CD4-positive, alpha-beta T cell (primary cell): Measurements from ENCODE around the gene PCNX3. TPM values are rescaled to one million over a fixed set of nuclear protein-coding genes. Genes with fewer than 3 reads are reported as not detected.

Experiments
- ATAC-seq: fragments of 200-7000 bp; cut with Tn5 transposase; one replicate; pipeline ENCODE4 v1.10.0; 2022; ENCODE audit warnings: mild to moderate bottlenecking; ENCODE audit not compliant: poor library complexity
- CTCF ChIA-PET: fragments of 350-600 bp; sonication (Branson Sonifier 250); formaldehyde crosslinking; loops from one replicate; lab custom pipeline; 2021; ENCODE audit warnings: antibody characterized with exemption, inconsistent platforms; lab: Charles Lee
- POLR2A ChIA-PET: fragments of 350-600 bp; sonication (Branson Sonifier 250); formaldehyde crosslinking; loops from one replicate; lab custom pipeline; 2021; ENCODE audit warnings: antibody characterized with exemption, inconsistent platforms; lab: Charles Lee
- DNase-seq, 14 experiments: peaks; one replicate each; pipeline ENCODE4 v3.0.0-alpha.2; 2013 to 2020; ENCODE audit warnings: mixed read lengths in 2 of 14
- H3K27ac ChIP-seq, 2 donors: one replicate each; pipeline versions ENCODE4 v1.5.1 to v1.7.0; 2013; ENCODE audit warnings: low read length in 2 of 2, low read depth in 1 of 2, mild to moderate bottlenecking in 1 of 2
- H3K27me3 ChIP-seq, 2 experiments: 1 replicate in 1 of 2; 2 replicates in 1 of 2; pipeline versions ENCODE4 v1.6.1 to v1.7.0; 2013; ENCODE audit warnings: low read length in 2 of 2, control low read depth in 1 of 2, mild to moderate bottlenecking in 1 of 2, moderate library complexity in 1 of 2; ENCODE audit not compliant: insufficient read depth in 2 of 2, control insufficient read depth in 1 of 2
- H3K36me3 ChIP-seq: one replicate; pipeline ENCODE4 v1.6.1; 2013; ENCODE audit warnings: low read length, control low read depth; ENCODE audit not compliant: insufficient read depth
- H3K4me1 ChIP-seq: one replicate; pipeline ENCODE4 v1.6.1; 2013; ENCODE audit warnings: low read length, control low read depth; ENCODE audit not compliant: insufficient read depth
- H3K4me3 ChIP-seq: one replicate; pipeline ENCODE4 v1.5.1; 2013; ENCODE audit warnings: mild to moderate bottlenecking, low read length, moderate library complexity
- H3K9me3 ChIP-seq, 2 experiments: 1 replicate in 1 of 2; 2 replicates in 1 of 2; pipeline versions ENCODE4 v1.6.1 to v1.7.0; 2013; ENCODE audit warnings: low read length in 2 of 2, mild to moderate bottlenecking in 2 of 2, control low read depth in 1 of 2, moderate library complexity in 1 of 2; ENCODE audit not compliant: control insufficient read depth in 1 of 2, insufficient read depth in 1 of 2
- H3K27ac Mint-ChIP-seq: one replicate; pipeline ENCODE4 v1.8.0; 2020; ENCODE audit warnings: mixed read lengths
- H3K27me3 Mint-ChIP-seq: one replicate; pipeline ENCODE4 v1.8.0; 2021; ENCODE audit warnings: mixed read lengths
- H3K36me3 Mint-ChIP-seq: one replicate; pipeline ENCODE4 v1.8.0; 2021; ENCODE audit warnings: low read depth, mixed read lengths
- H3K4me1 Mint-ChIP-seq: one replicate; pipeline ENCODE4 v1.8.0; 2021; ENCODE audit warnings: low read depth, mixed read lengths
- H3K4me3 Mint-ChIP-seq: one replicate; pipeline ENCODE4 v1.8.0; 2020; ENCODE audit warnings: mild to moderate bottlenecking, mixed read lengths
- H3K9me3 Mint-ChIP-seq: one replicate; pipeline ENCODE4 v1.8.0; 2020; ENCODE audit warnings: mixed read lengths
- intact Hi-C, 2 experiments: fragments of 100-400 bp; cut with DNase I in 1 of 2; cut with micrococcal nuclease in 1 of 2; formaldehyde crosslinking; loops; one replicate each; pipeline versions ENCODE4 v1.15.1 to v1.9.0; 2023 to 2025; cut with DNase I, micrococcal nuclease
- total RNA-seq, 174 experiments: library from RNA in 2 of 174; stranded (reverse) in 2 of 174; gene quantifications; one replicate each; pipeline ENCODE4 v1.2.3 and lab custom pipeline; 2021 to 2026
- TF ChIP-seq, protein P1 (sequence below): fragments of 200-600 bp; IDR thresholded peaks from one replicate; pipeline ENCODE4 v1.8.0; 2022; ENCODE audit warnings: antibody characterized with exemption, mild to moderate bottlenecking

The PCNX3 gene
- total RNA-seq, 2 experiments from 2014 or later, result 37.3 to 40.5 TPM

- TF ChIP-seq, protein P1, sequence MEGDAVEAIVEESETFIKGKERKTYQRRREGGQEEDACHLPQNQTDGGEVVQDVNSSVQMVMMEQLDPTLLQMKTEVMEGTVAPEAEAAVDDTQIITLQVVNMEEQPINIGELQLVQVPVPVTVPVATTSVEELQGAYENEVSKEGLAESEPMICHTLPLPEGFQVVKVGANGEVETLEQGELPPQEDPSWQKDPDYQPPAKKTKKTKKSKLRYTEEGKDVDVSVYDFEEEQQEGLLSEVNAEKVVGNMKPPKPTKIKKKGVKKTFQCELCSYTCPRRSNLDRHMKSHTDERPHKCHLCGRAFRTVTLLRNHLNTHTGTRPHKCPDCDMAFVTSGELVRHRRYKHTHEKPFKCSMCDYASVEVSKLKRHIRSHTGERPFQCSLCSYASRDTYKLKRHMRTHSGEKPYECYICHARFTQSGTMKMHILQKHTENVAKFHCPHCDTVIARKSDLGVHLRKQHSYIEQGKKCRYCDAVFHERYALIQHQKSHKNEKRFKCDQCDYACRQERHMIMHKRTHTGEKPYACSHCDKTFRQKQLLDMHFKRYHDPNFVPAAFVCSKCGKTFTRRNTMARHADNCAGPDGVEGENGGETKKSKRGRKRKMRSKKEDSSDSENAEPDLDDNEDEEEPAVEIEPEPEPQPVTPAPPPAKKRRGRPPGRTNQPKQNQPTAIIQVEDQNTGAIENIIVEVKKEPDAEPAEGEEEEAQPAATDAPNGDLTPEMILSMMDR, result no peak
- Mint-ChIP-seq H3K36me3 (peaks cover 48% of the 10 kb centered on the region), H3K4me1 (peaks cover 10% of the 10 kb centered on the region), H3K9me3 (no peaks in the 10 kb centered on the region), H3K27ac (no peak overlapping the region), H3K27me3 (no peaks in the 10 kb centered on the region), H3K4me3 (no peak overlapping the region)
- Histone ChIP-seq H3K36me3 (peaks cover 43% of the 10 kb centered on the region), H3K4me1 (peaks cover 16% of the 10 kb centered on the region), H3K27ac (no peak overlapping the region), H3K9me3 (no peaks in the 10 kb centered on the region), H3K27me3 (no peaks in the 10 kb centered on the region), H3K4me3 (no peak overlapping the region)
- DNase-seq (no peak), ATAC-seq (no peak)
- intact Hi-C loops, result no loop called here
- POLR2A ChIA-PET, result no interaction called here
- CTCF ChIA-PET, result no interaction called here
Observed at GRCh38 chr11:65599216-65599954, 16.2 kb upstream of the PCNX3 start.

DNA sequence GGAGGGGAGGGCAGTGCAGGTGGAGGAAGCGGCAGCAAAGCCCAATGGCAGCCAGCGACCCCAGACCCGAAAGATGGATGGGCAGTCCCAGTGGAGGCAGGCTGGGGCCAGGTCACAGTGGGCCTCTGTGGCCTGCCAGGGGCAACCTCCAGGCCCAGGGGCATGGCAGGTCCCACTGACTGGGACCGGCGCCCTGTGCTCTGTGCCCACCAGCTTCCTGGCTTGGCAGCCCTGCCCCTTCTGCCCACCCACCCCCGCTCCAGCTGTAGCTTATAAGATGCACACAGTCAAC lies 15.7 kb upstream of the PCNX3 start:
- Mint-ChIP-seq H3K4me3 (no peak overlapping the region), H3K36me3 (peaks cover 51% of the 10 kb centered on the region), H3K27ac (no peak overlapping the region), H3K27me3 (no peaks in the 10 kb centered on the region), H3K4me1 (peaks cover 8% of the 10 kb centered on the region), H3K9me3 (no peaks in the 10 kb centered on the region)
- Histone ChIP-seq H3K27ac (no peak overlapping the region), H3K4me1 (peaks cover 13% of the 10 kb centered on the region), H3K4me3 (no peak overlapping the region), H3K9me3 (no peaks in the 10 kb centered on the region), H3K36me3 (peaks cover 48% of the 10 kb centered on the region), H3K27me3 (no peaks in the 10 kb centered on the region)
- POLR2A ChIA-PET, result no interaction called here
- DNase-seq (no peak), ATAC-seq (no peak)
- CTCF ChIA-PET, result no interaction called here
- intact Hi-C loops, result no loop called here
- TF ChIP-seq, protein P1, result no peak

- POLR2A ChIA-PET, result interaction anchor here (1.3 to 1.9 kb wide), 2 partner anchors 11 to 13 kb away, joined by 3 to 8 read pairs; partner anchors contain the start of gene PCNX3
Observed at GRCh38 chr11:65604258-65604657, 11.3 kb upstream of the PCNX3 start.

More at GRCh38 chr11:65604258-65604657, 11.3 kb upstream of the PCNX3 start:
- no peaks in the 10 kb centered on the region for H3K9me3 ChIP-seq
- ATAC-seq (no peak), DNase-seq (no peak)
- intact Hi-C loops, result no loop called here
- Mint-ChIP-seq H3K4me1 (peaks cover 5% of the 10 kb centered on the region), H3K4me3 (no peak overlapping the region), H3K27me3 (no peaks in the 10 kb centered on the region), H3K27ac (no peak overlapping the region), H3K36me3 (peaks cover 69% of the 10 kb centered on the region), H3K9me3 (no peaks in the 10 kb centered on the region)
- TF ChIP-seq, protein P1, result no peak
- no peaks in the 10 kb centered on the region for H3K27me3 ChIP-seq
- CTCF ChIA-PET, result interaction anchor here (2.9 kb wide), 1 partner anchor 11 kb away, joined by 13 read pairs; no protein-coding TSS in a partner anchor
- peaks cover 3% of the 10 kb centered on the region for H3K4me1 ChIP-seq
- H3K36me3 ChIP-seq, result peaks cover 65% of the 10 kb centered on the region
- no peak overlapping the region for H3K27ac ChIP-seq
- H3K4me3 ChIP-seq, result no peak overlapping the region
